CD4-positive, alpha-beta T cell treated with Interferon gamma for 1 hour (primary cell): ENCODE results near the gene KCNAB2.

Experiments
- DNase-seq: peaks from one replicate; pipeline ENCODE4 v3.0.0-alpha.2; 2020

KCNAB2 gene

DNA sequence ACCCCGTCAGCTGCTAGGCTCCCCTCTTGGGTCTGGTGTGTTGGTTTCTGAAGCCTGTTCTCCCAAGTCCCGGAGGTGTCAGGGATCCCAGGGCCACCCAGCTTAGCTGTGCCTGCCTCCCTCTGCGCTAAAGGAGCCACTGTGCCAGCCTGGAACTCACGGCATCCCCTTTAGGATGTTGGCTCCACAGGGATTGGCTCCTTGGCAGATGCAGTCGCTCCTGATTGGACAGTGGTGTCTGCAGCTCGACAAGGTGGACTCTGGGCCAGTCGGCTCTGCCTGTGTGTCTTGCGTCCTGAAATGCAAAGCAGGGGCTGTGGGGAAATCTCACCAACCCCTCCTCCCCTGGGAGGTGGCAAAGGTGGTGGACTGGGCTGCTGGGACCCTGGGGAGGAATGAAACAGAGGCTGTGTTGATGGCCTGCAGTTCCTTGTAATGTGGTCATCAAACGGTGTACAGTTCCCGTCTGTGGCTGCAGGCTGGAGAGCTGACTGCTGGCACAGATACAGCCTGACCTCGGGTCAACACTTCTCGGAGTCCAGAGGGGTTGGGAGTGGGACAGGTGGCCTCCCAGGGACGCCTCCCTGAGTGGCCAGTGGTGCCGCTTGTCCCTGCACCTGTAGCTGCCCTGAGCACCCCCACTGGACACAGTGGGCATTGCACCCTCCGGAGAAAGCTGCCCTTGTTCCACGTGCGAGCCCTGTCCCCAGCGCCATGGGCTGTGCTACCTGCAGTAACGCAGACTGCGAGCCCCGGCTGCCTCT is 11.5 kb upstream of the KCNAB2 start:
- DNase-seq: no peak

DNA sequence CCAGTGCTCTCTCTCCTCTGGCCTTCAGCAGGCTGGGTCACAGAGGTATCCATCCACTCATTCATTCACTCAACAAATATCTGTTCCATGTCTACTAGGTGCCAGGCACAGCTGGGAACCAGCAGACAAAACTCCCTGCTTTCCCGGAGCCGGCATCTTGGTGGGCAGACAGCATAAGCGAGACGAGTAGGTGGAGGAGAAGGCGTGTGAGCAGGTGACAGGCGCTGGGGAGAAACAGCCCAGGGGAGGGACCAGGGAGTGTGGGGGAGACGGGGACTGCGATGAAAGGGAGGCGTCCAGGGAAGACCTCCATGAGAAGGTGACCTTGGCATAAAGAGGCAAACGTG is 11.0 kb upstream of the KCNAB2 start:
- DNase-seq: no peak

- no peak for DNase-seq
Measured at GRCh38 chr1:6035303-6035702, 10.4 kb upstream of the KCNAB2 start.

GRCh38 chr1:6035719-6036118 is 10.0 kb upstream of the KCNAB2 start:
- DNase-seq: no peak

- DNase-seq: no peak
Measured at GRCh38 chr1:6037338-6037762, 8.3 kb upstream of the KCNAB2 start.

- no peak for DNase-seq
Measured at GRCh38 chr1:6038603-6039002, 7.1 kb upstream of the KCNAB2 start.

DNA sequence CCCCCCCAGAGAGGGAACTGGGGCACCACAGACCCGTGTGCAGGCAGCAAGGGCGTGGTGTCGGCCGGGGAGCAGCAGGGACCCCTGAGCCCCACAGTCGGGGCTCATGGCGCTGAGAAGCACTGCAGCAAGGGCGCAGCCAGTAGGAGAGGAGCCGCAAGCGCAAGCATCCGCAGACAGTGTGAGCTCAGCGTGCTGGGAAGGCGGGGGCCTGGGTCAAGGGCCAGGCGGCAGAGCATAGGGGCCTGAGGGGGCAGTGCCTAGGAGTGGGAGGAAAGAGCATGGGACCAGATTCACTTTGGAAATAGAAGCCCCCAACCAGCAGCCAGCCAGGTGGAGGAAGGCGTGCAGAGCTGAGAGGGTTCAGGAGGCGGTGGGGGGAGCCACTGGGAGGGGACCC is 6.7 kb upstream of the KCNAB2 start:
- DNase-seq: no peak

- DNase-seq: no peak
Measured at GRCh38 chr1:6040444-6040843, 5.2 kb upstream of the KCNAB2 start.

DNA sequence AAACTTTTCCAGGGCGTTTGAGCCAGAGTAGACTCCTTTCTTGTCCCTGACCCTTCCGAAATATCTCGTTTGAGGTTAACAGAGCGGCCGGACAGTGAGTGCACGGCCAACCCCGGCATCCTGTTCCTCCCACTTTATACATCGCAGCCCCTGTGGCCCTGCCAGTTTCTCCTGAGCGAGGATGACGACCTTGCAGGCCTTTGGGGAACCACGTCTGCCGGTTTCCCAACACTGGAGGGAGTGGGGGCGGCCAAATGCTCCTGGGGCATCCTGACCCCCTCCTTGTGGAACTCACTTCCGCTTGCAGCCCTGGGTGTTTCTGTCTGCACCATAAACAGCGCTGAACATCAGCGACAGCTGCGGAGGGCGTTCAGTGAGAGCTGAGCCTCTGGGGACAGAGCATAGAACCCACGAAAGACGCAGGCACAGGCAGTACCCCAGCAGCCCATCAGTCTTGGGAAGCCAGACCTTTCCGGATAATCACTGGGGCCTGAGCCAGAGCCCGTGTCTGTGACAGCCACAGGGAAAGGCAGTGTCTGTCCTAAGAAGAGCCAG is 4.8 kb upstream of the KCNAB2 start:
- DNase-seq: no peak

- no peak for DNase-seq
Measured at GRCh38 chr1:6041432-6042062, 4.1 kb upstream of the KCNAB2 start.

DNA sequence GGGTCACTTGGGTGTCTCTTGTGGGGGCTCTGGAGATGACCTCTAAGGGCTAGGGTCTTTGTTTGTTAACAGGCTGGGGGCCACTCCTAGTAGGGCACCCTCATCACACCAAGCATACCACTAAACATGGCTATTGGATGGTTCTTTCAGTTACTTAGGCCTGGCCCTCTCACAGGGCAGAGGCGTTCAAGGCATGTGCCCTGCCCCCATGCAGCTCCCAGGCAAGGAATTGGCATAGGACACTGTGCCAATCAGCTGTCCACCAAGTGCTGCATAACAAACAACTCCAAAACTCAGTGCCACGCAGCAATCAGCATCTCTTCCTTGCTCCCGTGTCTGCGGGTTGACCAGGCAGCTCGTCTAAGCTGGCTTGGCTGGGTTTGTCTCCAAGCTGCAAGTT is 2.1 kb upstream of the KCNAB2 start:
- no peak for DNase-seq

GRCh38 chr1:6044481-6045109 is 1.1 kb upstream of the KCNAB2 start:
- DNase-seq: no peak

- DNase-seq: no peak
Measured at GRCh38 chr1:6045110-6045502, 582 bp upstream of the KCNAB2 start.

- no peak for DNase-seq
Measured at GRCh38 chr1:6046279-6046678, 591 bp downstream of the KCNAB2 start.

DNA sequence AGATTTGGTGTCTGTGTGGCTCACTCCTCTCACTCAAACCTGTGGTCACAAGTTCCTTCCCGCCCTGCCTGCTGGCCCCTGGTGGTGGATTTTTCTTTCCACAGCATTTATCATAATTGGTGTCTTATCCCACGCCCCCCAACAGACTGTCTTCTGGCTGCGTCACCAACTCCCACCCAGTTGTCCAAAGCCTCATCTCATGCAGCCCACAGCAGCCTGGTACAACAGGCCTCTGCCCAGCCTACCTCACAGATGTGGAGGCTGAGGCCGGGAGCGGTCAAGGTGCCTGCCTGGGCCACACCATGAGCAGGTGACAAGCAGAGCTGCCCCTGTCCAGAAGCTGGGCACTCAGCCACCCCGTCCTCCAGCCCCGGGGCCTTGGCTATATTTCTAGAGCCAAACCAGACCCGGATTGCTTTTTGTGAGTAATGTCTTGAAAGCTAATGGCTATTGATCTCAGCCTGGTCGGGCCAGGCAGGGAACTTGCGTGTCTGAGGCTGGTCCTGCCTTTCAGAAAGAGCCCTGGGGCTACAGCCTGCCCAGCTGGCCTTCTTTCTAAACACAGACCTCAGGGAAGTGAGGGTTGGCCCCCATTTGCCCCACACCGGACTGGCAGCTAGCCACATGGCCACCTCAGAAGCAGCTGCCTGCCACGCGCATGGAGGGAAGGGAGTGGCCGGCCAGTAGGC is 2.6 kb downstream of the KCNAB2 start:
- DNase-seq: no peak

DNA sequence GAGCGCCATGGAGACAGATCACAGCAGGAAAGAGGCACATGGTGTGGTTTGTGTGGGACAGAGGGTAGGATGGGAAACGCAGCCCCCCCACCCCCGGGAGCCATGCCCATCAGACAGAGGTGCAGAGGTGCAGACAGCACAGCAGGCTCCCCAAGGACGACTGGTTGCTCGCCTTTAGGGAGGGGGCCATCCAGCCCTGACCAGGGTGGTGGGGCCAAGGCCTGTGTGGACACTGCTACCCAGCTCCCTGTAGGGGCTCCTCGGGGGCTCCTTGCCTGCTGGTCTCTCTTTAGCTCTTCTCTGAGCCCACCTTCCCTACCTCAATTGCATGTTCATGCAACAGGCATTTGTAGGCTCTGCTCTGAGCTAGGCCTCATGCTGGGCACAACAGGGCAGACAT is 3.7 kb downstream of the KCNAB2 start:
- no peak for DNase-seq

- DNase-seq: no peak
Measured at GRCh38 chr1:6051423-6051822, 5.7 kb downstream of the KCNAB2 start.

GRCh38 chr1:6052543-6053205 is 7.0 kb downstream of the KCNAB2 start:
- no peak for DNase-seq

GRCh38 chr1:6053206-6053546 is 7.5 kb downstream of the KCNAB2 start:
- no peak for DNase-seq

DNA sequence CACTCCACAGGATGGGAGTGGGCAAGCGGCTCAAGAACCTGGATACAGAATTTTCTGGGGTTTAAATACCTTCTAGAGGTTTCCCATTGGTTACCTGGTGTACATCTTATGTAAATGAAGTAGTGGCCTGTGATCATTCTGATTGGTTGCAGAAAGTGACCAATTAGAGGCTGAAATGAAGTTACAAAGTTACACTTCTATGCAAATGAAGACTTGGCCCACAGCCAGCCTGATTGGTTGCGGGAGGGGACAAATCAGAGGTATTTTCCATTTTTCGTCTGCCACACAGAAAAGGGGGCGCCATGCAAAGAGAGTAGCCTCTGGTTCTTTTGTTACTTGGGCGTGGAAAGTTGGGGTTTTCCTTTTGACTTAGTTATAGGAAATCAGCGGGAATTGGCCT is 8.9 kb downstream of the KCNAB2 start:
- no peak for DNase-seq

GRCh38 chr1:6056572-6056948 is 10.9 kb downstream of the KCNAB2 start:
- DNase-seq: peak; percentile 14

GRCh38 chr1:6057170-6057845 is 11.6 kb downstream of the KCNAB2 start:
- DNase-seq: no peak

DNA sequence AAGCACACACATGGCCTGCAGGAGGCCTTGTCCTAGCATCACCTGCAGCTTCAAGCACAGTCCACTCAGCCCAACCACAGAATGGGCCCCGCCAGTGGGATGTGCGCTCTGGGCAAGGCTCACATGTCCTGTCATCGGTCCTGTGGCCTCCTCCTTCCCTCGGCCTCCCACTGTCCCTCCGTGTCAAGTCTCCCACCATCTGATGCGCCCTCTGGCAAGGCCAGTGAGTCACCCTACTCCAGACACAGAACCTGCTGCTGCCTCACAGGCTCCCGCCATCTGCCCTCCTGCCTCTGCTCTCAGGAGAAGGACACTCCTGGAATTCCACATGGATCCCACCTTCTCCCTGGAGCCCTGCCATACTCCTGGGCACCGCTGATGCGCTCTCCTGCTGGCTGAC is 14.2 kb downstream of the KCNAB2 start:
- no peak for DNase-seq
